HG02884 (cell line): ENCODE results near the gene DGCR6L.
"Not testable (repeated sequence)": the region's sequence is repeated elsewhere in the genome, so short reads cannot be mapped to it uniquely, and the experiment has no call there.

Experiments used
- ATAC-seq: cut with Tn5 transposase; IDR thresholded peaks from one replicate; pipeline ENCODE4 v1.9.1; 2021; ENCODE audit warnings: mild to moderate bottlenecking, moderate library complexity; ENCODE audit not compliant: unreplicated experiment

The DGCR6L gene

GRCh38 chr22:20328569-20328930, 8.7 kb upstream of the DGCR6L start:
- ATAC-seq, result not testable (repeated sequence)

- not testable (repeated sequence) for ATAC-seq
Measured at GRCh38 chr22:20325996-20326395, 6.1 kb upstream of the DGCR6L start.

GRCh38 chr22:20324139-20324516, 4.3 kb upstream of the DGCR6L start:
- no peak for ATAC-seq

GRCh38 chr22:20321552-20322211, 1.8 kb upstream of the DGCR6L start:
- ATAC-seq, result not testable (repeated sequence)

- not testable (repeated sequence) for ATAC-seq
Measured at GRCh38 chr22:20320659-20321551, 1.0 kb upstream of the DGCR6L start.

- no peak for ATAC-seq
Measured at GRCh38 chr22:20319041-20319744, 667 bp downstream of the DGCR6L start.

GRCh38 chr22:20318043-20318688, 1.7 kb downstream of the DGCR6L start:
- ATAC-seq, result not testable (repeated sequence)

- not testable (repeated sequence) for ATAC-seq
Measured at GRCh38 chr22:20317402-20318042, 2.3 kb downstream of the DGCR6L start.

- no peak for ATAC-seq
Measured at GRCh38 chr22:20316844-20317401, 2.9 kb downstream of the DGCR6L start.

- no peak for ATAC-seq
Measured at GRCh38 chr22:20316217-20316843, 3.5 kb downstream of the DGCR6L start.

- no peak for ATAC-seq
Measured at GRCh38 chr22:20315337-20316216, 4.3 kb downstream of the DGCR6L start.

- not testable (repeated sequence) for ATAC-seq
Measured at GRCh38 chr22:20314741-20315336, 5.0 kb downstream of the DGCR6L start.

- not testable (repeated sequence) for ATAC-seq
Measured at GRCh38 chr22:20314206-20314605, 5.7 kb downstream of the DGCR6L start.

- ATAC-seq, result not testable (repeated sequence)
Measured at GRCh38 chr22:20313306-20314077, 6.4 kb downstream of the DGCR6L start.

GRCh38 chr22:20312396-20313191, 7.3 kb downstream of the DGCR6L start:
- no peak for ATAC-seq

- not testable (repeated sequence) for ATAC-seq
Measured at GRCh38 chr22:20311249-20312062, 8.4 kb downstream of the DGCR6L start.
